ENCODE data around the gene CPLANE2. TPM values are rescaled to one million over a fixed set of nuclear protein-coding genes. Genes with fewer than 3 reads are reported as not detected.

CPLANE2 gene
- total and polyA plus RNA-seq, 2 of the 4 experiments (the other 2 are of a cell fraction): 3.2 to 5.8 TPM

DNA sequence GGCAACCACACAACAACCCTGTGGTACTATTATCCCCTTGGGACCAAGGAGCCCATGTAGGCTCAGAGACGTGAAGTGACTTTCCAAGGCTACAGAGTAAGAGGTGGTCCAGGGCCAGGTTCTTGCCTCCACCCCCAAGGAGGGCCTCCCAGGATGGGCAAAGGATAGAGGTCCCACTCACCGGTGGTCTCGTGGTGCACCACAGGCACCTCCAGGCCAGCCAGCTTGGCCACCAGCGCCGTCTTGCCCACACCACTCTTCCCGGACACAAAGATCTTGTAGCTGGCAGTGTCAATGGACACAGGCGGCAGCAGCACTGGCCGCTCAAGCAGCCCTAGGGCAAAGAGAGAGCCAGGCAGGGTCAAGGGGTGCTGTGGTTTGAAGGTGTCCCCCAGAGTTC is 3.6 kb downstream of the CPLANE2 start:
- TF ChIP-seq NFE2L2 (IDR thresholded peaks at IDR 0.05; ENCODE audit: low read depth, low read length) (no peak), MAZ (IDR thresholded peaks at IDR 0.05; ENCODE audit: borderline replicate concordance, low read depth, low read length) (no peak), CTCF (conservative IDR thresholded peaks at IDR 0.05; ENCODE audit: low read depth, low read length) (no peak), RCOR1 (IDR thresholded peaks at IDR 0.05; ENCODE audit: insufficient replicate concordance, low read length) (no peak), BHLHE40 (IDR thresholded peaks at IDR 0.05; ENCODE audit: low read depth, low read length) (no peak), CHD1 (IDR thresholded peaks at IDR 0.05; ENCODE audit: low read depth, low read length) (no peak), CEBPB (IDR thresholded peaks at IDR 0.05; ENCODE audit: low read depth, low read length) (no peak), MAFK (IDR thresholded peaks at IDR 0.05; ENCODE audit: low read depth, low read length) (no peak), SMC3 (IDR thresholded peaks at IDR 0.05; ENCODE audit: low read depth, low read length) (no peak), MXI1 (IDR thresholded peaks at IDR 0.05; ENCODE audit: borderline replicate concordance, low read depth, low read length) (no peak), POLR2A (IDR thresholded peaks at IDR 0.05; ENCODE audit: low read depth, low read length) (no peak), RFX5 (IDR thresholded peaks at IDR 0.05; ENCODE audit: low read depth, low read length) (no peak), ELK1 (IDR thresholded peaks at IDR 0.05; ENCODE audit: borderline replicate concordance, low read depth, low read length) (no peak), RAD21 (IDR thresholded peaks at IDR 0.05; ENCODE audit: low read length) (no peak), FOS (IDR thresholded peaks at IDR 0.05; ENCODE audit: low read depth, low read length) (no peak)
- CTCF ChIA-PET: no interaction called here
- Histone ChIP-seq H3K9me1 (ENCODE audit: insufficient read depth, low read length) (0 out of 2 replicates have a peak, but pooled peaks cover 6% of the 10 kb centered on the region), H3K4me2 (ENCODE audit: low read depth, low read length) (no peak overlapping the region), H3K4me3 (ENCODE audit: insufficient read depth, low read depth, low read length) (no peak overlapping the region), H2BK20ac (ENCODE audit: low read depth, low read length) (no peak overlapping the region), H3K9me3 (ENCODE audit: control insufficient read depth, insufficient read depth, low read length) (no peaks in the 10 kb centered on the region), H3K4me1 (ENCODE audit: control insufficient read depth, insufficient read depth, low read length) (peaks cover 10% of the 10 kb centered on the region), H2BK5ac (ENCODE audit: low read depth, low read length, poor library complexity, severe bottlenecking) (no peak overlapping the region), H3K27ac (ENCODE audit: insufficient read depth, low read length) (no peak overlapping the region), H2BK15ac (ENCODE audit: low read depth, low read length) (no peak overlapping the region), H3K36me3 (ENCODE audit: control insufficient read depth, insufficient read depth, low read length) (no peaks in the 10 kb centered on the region), H4K8ac (ENCODE audit: low read depth in 2 of 2, low read length in 2 of 2) (no peak overlapping the region), H2AK5ac (ENCODE audit: low read depth, low read length) (no peak overlapping the region), H4K5ac (ENCODE audit: low read depth, low read length) (no peak overlapping the region), H2BK120ac (ENCODE audit: low read depth, low read length) (no peak overlapping the region), H3K14ac (replicated peaks; ENCODE audit: low read depth, low read length) (no peak overlapping the region), H3K18ac (ENCODE audit: low read depth, low read length) (no peak overlapping the region), H3K23ac (ENCODE audit: low read depth, low read length) (no peak overlapping the region), H3K79me1 (ENCODE audit: low read depth in 1 of 2, low read length in 2 of 2) (peaks cover 0 to 9% of the 10 kb centered on the region in 2 experiments; a peak in 2 of 4 replicates), H4K20me1 (ENCODE audit: insufficient read depth, low read length) (no peaks in the 10 kb centered on the region), H4K91ac (ENCODE audit: insufficient read depth, low read depth, low read length) (no peak overlapping the region), H3K27me3 (ENCODE audit: control insufficient read depth, insufficient read depth, low read length) (peaks cover 3% of the 10 kb centered on the region; the same call in 1 of the 2 replicates), H3K56ac (ENCODE audit: extremely low read depth, insufficient read depth, low read length) (no peak overlapping the region), H2AK9ac (replicated peaks; ENCODE audit: low read depth, low read length, poor library complexity) (no peak overlapping the region), H2AFZ (replicated peaks; ENCODE audit: low read length, poor library complexity) (no peak overlapping the region), H3K9ac (ENCODE audit: low read depth, low read length) (no peak overlapping the region), H3K4ac (ENCODE audit: low read depth, low read length) (no peak overlapping the region)
- in situ Hi-C loops (cut with MboI; ENCODE audit: low sequenced_read_pairs): no loop called here
- ATAC-seq (ENCODE audit: low read depth): no peak
- DNase-seq: no peak
- POLR2A ChIA-PET (ENCODE audit: unreplicated experiment): no interaction called here
- no TSS peak for BruUV-seq (replicated peaks)
- dilution Hi-C loops (cut with HindIII; ENCODE audit: low sequenced_read_pairs, unreplicated experiment): no loop called here
- intact Hi-C loops (cut with micrococcal nuclease): no loop called here
- 100% methylated on average over 3 of the region's 8 CpGs; no CpG with 5 or more reads in 1 of the 2 experiments for WGBS, 2 experiments (ENCODE audit: extremely low coverage in 2 of 2, insufficient read length in 1 of 2)

Measured in IMR-90 (cell line).